Thymus (tissue), 11 donors: ENCODE results near the gene DLG5. TPM values are rescaled to one million over a fixed set of nuclear protein-coding genes. Genes with fewer than 3 reads are reported as not detected.

Source experiments
- DNase-seq, 9 donors: peaks; one replicate each; pipeline ENCODE4 v3.0.0-alpha.2; 2013; ENCODE audit warnings: low spot score in 9 of 9, low read depth in 6 of 9, missing footprints in 1 of 9
- H3K27ac ChIP-seq, 2 donors: one replicate each; pipeline ENCODE4 v1.5.1; 2013; ENCODE audit warnings: control low read depth in 1 of 2, low read depth in 1 of 2, low read length in 1 of 2, mild to moderate bottlenecking in 1 of 2, moderate library complexity in 1 of 2
- H3K27me3 ChIP-seq, 2 donors: one replicate each; pipeline ENCODE4 v1.5.1; 2013; ENCODE audit warnings: low read length in 1 of 2; ENCODE audit not compliant: control insufficient read depth in 2 of 2, insufficient read depth in 1 of 2
- H3K36me3 ChIP-seq, 2 donors: one replicate each; pipeline ENCODE4 v1.5.1; 2013; ENCODE audit warnings: low read length in 1 of 2, mild to moderate bottlenecking in 1 of 2, moderate library complexity in 1 of 2; ENCODE audit not compliant: control insufficient read depth in 2 of 2, insufficient read depth in 2 of 2
- H3K4me1 ChIP-seq, 2 donors: one replicate each; pipeline ENCODE4 v1.5.1; 2013; ENCODE audit warnings: low read length in 2 of 2; ENCODE audit not compliant: control insufficient read depth in 2 of 2, insufficient read depth in 2 of 2
- H3K4me3 ChIP-seq, 2 donors: one replicate each; pipeline ENCODE4 v1.5.1; 2013; ENCODE audit warnings: low read length in 2 of 2, control low read depth in 1 of 2, mild to moderate bottlenecking in 1 of 2
- H3K9me3 ChIP-seq, 2 donors: one replicate each; pipeline ENCODE4 v1.5.1; 2013; ENCODE audit warnings: low read length in 1 of 2, mild to moderate bottlenecking in 1 of 2; ENCODE audit not compliant: control insufficient read depth in 2 of 2, insufficient read depth in 1 of 2
- WGBS: extraction: QIAGEN DNeasy Blood & Tissue Kit; methylation state at CpG from one replicate; pipeline ENCODE4 v1.1.7; 2013; 5-methylcytosine and 5-hydroxymethylcytosine counted together
- polyA plus RNA-seq: library from polyadenylated mRNA; stranded (reverse); fragments of 200-250 nt; gene quantifications from one replicate; pipeline ENCODE4 v1.2.3, GENCODE V29; 2013
- total RNA-seq: library from RNA; stranded (reverse); fragments of 120-200 nt; gene quantifications from one replicate; pipeline ENCODE4 v1.2.4, GENCODE V29; 2013
- donor health status: healthy.

Gene DLG5
- total and polyA plus RNA-seq, 2 donors, result 6.6 to 25.8 TPM

DNA sequence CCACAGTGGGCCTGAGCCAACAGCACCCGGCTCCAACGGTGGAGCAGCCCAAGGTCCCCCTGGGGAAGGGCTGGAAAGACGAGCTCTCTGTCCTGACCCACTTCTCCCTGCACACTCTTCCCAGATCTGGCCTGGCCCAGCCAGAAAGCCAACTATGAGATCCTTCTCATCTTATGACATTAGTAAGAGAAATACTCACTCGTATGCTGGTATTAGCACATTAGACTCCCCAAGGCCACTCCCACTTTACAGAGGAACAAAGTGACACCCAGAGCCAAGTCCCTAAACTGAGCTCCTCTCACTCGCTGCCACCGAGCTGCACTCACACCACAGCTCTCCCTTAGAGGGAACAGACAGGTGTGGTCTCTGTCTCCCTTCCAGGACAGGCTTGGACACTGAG, 24.8 kb downstream of the DLG5 start:
- Histone ChIP-seq H3K4me1 (peaks cover 0 to 13% of the 10 kb centered on the region in 2 donors), H3K27me3 (no peaks in the 10 kb centered on the region), H3K36me3 (no peaks in the 10 kb centered on the region), H3K4me3 (no peak overlapping the region), H3K9me3 (no peaks in the 10 kb centered on the region), H3K27ac (peak overlapping the region in 1 of 2 donors; percentile 36)
- no peak for DNase-seq
- 93% methylated on average over 6 of the region's 6 CpGs for WGBS

DNA sequence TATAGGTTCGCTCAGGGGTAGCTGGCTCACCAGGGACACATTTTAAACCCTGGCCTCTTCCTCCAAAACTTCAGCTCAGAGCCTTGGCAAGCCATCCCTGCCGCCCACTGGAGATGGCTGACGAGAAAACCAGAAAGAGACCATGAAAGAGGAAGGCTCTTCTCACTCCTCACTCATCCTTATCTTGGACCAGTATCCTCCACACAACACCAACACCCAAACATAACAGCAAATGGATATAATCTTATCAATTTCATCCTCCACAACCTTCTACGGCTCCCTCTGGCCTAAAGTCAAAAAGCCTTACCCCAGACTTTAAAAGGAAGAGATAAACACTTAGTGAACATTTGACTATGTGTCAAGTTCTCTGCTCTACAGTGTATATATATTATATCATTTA, 26.9 kb downstream of the DLG5 start:
- no peak overlapping the region for H3K27ac ChIP-seq
- H3K4me1 ChIP-seq, result peaks cover 0 to 17% of the 10 kb centered on the region in 2 donors

DNA sequence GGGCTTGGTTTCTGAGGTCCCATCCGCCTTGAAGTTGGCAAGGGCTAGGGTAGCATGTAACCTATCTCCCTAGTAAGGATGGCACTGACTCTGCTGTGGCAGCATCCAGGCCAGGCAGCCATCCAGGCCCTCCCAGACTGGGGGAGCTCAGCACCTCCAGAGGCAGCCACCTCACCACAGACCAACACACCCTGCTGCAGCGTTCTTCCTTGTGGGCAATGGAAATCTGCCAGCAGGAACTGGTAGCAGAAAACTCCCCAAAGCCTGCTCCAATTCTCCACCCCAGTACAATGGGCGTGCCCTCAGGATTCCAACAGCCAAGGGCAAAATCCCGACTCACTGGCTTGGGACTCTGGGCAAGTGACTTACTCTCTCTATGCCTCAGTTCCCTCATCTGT, 27.5 kb downstream of the DLG5 start:
- Histone ChIP-seq H3K4me3 (no peak overlapping the region), H3K36me3 (no peaks in the 10 kb centered on the region), H3K27ac (peak overlapping the region in 1 of 2 donors; percentile 26), H3K27me3 (no peaks in the 10 kb centered on the region), H3K9me3 (no peaks in the 10 kb centered on the region), H3K4me1 (peaks cover 0 to 17% of the 10 kb centered on the region in 2 donors)
- WGBS, result 48% methylated on average over 4 of the region's 4 CpGs
- DNase-seq, result no peak

More for the DNA sequence above, 26.9 kb downstream of the DLG5 start:
- Histone ChIP-seq H3K9me3 (no peaks in the 10 kb centered on the region), H3K4me3 (no peak overlapping the region), H3K36me3 (no peaks in the 10 kb centered on the region), H3K27me3 (no peaks in the 10 kb centered on the region)
- WGBS, result 96% methylated on average over 4 of the region's 4 CpGs
- DNase-seq, result no peak

DNA sequence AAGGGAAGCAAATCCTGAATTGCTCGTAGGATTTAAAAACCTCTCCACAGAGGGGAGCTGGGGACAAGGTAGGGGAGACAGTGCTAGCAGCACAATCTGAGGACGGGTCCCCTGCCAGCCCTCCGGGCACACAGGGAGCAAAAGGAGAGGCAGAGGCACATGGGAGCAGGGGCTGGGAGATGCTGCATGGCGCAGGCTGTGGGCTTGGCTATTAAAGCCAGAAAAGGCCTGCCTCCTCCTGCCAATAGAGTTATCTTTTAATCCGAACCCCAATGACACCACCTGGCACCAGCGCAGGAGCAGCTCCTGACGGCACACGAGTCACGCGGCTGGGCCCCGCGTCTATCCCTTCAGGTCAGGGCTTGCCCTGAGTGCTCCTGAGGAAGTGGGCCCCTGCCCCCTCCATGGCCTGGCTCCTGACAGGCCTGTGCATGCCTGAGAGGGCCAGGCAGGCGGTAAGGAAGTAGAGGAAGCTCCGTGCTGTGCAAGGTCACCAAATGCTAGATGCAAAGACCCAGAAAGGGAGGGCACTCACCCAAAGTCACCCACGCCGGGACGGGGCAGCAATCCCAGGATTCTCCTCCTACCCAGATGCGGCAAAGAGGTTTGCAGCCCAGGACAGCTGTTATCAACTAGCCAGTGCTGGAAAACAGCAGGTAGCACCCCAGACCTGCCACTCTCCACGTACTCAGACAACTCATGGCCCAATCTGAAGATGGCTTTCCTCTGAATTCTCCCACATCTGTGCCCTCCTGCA, 28.1 kb downstream of the DLG5 start:
- no peak overlapping the region for H3K4me3 ChIP-seq
- H3K36me3 ChIP-seq, result no peaks in the 10 kb centered on the region
- no peaks in the 10 kb centered on the region for H3K27me3 ChIP-seq
- no peaks in the 10 kb centered on the region for H3K9me3 ChIP-seq
- H3K27ac ChIP-seq, result peak overlapping the region; percentile 50 to 53
- H3K4me1 ChIP-seq, result peaks cover 0 to 17% of the 10 kb centered on the region in 2 donors
- DNase-seq, result peak in 2 of 9 donors; percentile 9 to 32
- WGBS, result 72% methylated on average over 19 of the region's 19 CpGs

DNA sequence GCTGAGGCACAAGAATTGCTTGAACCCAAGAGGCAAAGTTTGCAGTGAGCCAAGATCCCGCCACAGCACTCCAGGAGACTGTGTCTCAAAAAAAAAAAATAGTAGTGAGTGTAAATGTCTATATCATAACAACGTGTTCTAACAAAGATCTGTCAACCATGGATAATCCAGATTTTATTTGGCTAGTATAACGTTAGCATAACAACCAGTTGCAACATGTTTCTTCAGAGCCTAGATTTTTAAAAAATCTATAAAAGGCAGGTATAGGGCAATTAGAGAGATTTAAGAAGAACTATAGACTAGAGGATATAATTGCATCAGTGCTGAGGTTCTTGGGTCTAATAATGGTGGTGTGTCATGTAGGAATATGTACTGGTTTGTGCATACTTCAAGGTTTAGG, 30.5 kb downstream of the DLG5 start:
- Histone ChIP-seq H3K9me3 (no peaks in the 10 kb centered on the region), H3K4me1 (peaks cover 0 to 15% of the 10 kb centered on the region in 2 donors), H3K36me3 (no peaks in the 10 kb centered on the region), H3K4me3 (no peak overlapping the region), H3K27ac (peak overlapping the region in 1 of 2 donors; percentile 21), H3K27me3 (no peaks in the 10 kb centered on the region)
- no peak for DNase-seq
- WGBS, result 92% methylated on average over 3 of the region's 3 CpGs

DNA sequence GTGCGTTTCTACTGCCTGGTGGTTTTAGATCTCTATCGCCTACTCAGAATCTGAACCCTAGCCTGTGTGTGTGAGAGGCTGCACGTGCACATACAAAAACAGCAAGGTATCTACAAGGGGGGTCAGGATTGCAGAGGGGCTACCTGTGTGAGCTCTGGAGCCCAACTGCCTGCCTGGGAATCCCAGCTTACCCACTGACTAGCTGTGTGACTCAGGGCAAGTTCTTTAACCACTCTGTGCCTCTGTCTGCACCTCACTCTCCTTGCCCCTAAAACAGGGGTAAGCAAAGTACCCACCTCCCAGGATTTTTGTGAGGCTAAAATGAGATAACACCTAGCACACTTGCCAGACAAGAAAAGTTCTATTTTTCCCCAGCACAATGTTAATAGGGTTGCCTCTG, 32.5 kb downstream of the DLG5 start:
- no peak for DNase-seq
- Histone ChIP-seq H3K36me3 (no peaks in the 10 kb centered on the region), H3K4me3 (no peak overlapping the region), H3K4me1 (peaks cover 0 to 11% of the 10 kb centered on the region in 2 donors), H3K27me3 (no peaks in the 10 kb centered on the region), H3K27ac (no peak overlapping the region), H3K9me3 (no peaks in the 10 kb centered on the region)
- 69% methylated on average over 3 of the region's 3 CpGs for WGBS

DNA sequence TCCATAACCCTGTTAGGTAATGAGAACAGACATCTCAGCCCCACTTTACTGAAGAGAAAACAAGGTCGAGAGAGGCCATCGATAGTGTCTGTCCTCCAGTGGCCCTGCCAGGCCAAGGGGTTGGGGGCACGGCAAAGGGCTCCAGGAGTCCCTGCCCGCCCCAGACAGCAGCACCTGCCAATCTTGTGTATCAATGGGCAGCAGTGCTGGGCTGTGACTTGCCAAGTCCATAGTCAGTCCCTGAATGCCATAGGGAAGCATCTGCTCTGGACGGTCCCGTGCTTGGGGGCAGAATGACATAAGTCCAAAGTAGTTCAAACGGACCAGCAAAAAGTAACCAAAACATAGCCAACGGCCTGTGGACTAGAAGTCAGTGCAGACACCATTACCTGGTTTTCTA, 33.2 kb downstream of the DLG5 start:
- Histone ChIP-seq H3K36me3 (no peaks in the 10 kb centered on the region), H3K27ac (no peak overlapping the region), H3K4me1 (peaks cover 0 to 7% of the 10 kb centered on the region in 2 donors), H3K4me3 (no peak overlapping the region), H3K9me3 (no peaks in the 10 kb centered on the region), H3K27me3 (no peaks in the 10 kb centered on the region)
- WGBS, result 96% methylated on average over 8 of the region's 8 CpGs
- no peak for DNase-seq

DNA sequence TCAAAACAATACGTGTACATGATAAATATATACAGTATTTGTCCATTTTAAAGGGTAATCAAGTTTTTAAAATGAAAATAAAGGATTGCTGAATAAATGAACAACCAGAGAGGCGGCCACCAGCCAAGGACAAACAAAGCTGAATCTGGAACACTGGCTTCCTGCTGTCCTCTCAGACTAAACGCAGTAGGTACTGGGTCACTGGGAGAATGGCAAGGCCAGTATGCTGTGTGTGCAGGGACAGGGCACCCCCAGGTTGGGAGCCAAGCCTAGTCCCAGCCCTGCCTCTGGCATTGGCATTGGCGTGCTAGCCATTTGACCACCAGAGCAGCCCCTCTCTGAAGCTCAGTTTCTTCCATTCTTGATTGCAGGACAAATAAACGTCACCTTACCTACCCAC, 33.8 kb downstream of the DLG5 start:
- H3K4me1 ChIP-seq, result peaks cover 0 to 7% of the 10 kb centered on the region in 2 donors
- DNase-seq, result no peak
- no peak overlapping the region for H3K4me3 ChIP-seq
- WGBS, result 97% methylated on average over 5 of the region's 5 CpGs
- no peak overlapping the region for H3K27ac ChIP-seq
- no peaks in the 10 kb centered on the region for H3K36me3 ChIP-seq
- H3K9me3 ChIP-seq, result no peaks in the 10 kb centered on the region
- H3K27me3 ChIP-seq, result no peaks in the 10 kb centered on the region

DNA sequence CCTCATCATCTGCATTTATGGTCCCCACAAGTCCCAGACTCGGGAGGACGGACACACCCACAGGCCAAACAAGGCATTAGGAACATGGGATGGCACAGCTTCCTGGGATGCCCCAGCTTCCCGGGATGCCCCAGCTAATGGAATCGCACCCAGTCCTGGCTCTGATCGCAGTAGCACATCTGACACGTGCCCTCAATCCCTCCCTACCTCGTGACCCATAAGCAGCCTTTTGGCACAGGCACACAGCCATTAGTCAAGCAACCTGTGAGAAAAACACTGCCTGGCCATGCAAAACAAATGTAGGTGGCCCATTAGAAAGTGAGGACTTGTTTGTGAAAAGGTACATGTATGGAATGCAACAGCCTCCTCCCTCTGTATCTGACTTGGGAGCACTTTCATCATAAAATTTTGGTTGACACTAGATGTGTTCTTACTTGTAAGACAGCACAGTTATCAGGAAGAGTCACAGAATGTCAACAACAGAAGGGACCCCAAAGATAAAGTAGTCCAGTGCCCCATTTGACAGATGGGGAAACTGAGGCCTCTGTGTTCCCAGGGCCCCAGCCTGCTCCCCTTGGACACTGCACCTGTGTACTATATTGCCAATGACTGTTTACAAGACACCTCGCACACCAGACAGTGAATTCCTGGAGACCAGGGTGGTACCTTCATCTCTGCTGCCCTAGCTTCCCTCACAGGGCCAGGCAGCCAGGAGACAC, 34.4 kb downstream of the DLG5 start:
- Histone ChIP-seq H3K36me3 (no peaks in the 10 kb centered on the region), H3K4me1 (peaks cover 0 to 7% of the 10 kb centered on the region in 2 donors), H3K9me3 (no peaks in the 10 kb centered on the region), H3K4me3 (no peak overlapping the region), H3K27me3 (no peaks in the 10 kb centered on the region), H3K27ac (no peak overlapping the region)
- no peak for DNase-seq
- WGBS, result 96% methylated on average over 8 of the region's 8 CpGs
